ENCODE measurements around the gene DISC1.
"Not testable (repeated sequence)": the region's sequence is repeated elsewhere in the genome, so short reads cannot be mapped to it uniquely, and the experiment has no call there.

DISC1 gene

DNA sequence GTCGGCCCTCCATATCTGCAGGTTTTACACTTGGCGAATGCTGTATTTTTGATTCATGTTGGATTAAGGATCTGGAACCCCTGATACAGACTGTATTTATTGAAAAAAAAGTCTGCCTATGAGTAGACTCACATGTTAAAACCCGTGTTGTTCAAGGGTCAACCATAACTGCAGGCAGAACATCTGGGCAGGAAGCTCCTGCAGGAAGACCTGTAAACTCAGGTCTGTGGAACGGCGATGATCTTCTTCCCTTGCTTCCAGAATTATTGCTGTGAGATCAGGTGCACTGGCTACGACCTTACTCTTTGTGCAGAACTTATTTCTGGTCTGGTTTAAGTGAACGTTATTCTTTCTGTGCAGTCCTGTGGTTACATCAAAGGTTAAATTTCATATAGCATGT lies 96.6 kb downstream of the DISC1 start:
- no peak overlapping the region for H3K4me3 ChIP-seq (ENCODE audit: low read depth, low read length)
- TF ChIP-seq POLR2A (IDR thresholded peaks at IDR 0.05; ENCODE audit: extremely low read depth, insufficient read length) (no peak), MYC (IDR thresholded peaks at IDR 0.05; ENCODE audit: low read depth, low read length) (no peak)
- TF ChIP-seq, protein P1, sequence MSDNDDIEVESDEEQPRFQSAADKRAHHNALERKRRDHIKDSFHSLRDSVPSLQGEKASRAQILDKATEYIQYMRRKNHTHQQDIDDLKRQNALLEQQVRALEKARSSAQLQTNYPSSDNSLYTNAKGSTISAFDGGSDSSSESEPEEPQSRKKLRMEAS (IDR thresholded peaks at IDR 0.05; ENCODE audit: low read depth, low read length), result no peak
- TF ChIP-seq, protein P2, sequence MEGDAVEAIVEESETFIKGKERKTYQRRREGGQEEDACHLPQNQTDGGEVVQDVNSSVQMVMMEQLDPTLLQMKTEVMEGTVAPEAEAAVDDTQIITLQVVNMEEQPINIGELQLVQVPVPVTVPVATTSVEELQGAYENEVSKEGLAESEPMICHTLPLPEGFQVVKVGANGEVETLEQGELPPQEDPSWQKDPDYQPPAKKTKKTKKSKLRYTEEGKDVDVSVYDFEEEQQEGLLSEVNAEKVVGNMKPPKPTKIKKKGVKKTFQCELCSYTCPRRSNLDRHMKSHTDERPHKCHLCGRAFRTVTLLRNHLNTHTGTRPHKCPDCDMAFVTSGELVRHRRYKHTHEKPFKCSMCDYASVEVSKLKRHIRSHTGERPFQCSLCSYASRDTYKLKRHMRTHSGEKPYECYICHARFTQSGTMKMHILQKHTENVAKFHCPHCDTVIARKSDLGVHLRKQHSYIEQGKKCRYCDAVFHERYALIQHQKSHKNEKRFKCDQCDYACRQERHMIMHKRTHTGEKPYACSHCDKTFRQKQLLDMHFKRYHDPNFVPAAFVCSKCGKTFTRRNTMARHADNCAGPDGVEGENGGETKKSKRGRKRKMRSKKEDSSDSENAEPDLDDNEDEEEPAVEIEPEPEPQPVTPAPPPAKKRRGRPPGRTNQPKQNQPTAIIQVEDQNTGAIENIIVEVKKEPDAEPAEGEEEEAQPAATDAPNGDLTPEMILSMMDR (IDR thresholded peaks at IDR 0.05; ENCODE audit: low read depth, low read length), result no peak
- DNase-seq (ENCODE audit: low read depth), result no peak

DNA sequence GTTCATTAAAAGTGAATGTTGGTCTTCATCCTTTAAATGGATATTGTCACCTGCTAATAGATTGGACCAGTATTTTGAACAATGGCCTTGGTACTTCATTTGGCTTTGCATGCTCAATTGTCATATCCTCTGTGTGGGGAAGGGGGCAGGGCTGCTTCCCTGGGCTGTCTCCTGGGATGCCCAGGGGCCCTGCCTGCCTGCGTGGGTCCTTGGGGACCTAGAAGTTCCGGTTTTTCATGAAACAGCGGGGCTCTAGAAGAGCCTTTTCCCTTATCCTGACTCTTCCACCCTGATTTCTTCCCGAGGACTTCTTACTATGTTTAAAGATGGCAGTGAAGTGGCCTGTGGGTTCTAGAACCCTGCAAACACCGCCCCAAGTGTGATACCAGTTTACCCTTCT lies 97.5 kb downstream of the DISC1 start:
- H3K4me3 ChIP-seq (ENCODE audit: low read depth, low read length), result no peak overlapping the region
- DNase-seq (ENCODE audit: low read depth), result peak; percentile 84
- TF ChIP-seq, protein P1 (IDR thresholded peaks at IDR 0.05; ENCODE audit: low read depth, low read length), result no peak
- TF ChIP-seq MYC (IDR thresholded peaks at IDR 0.05; ENCODE audit: low read depth, low read length) (no peak), POLR2A (IDR thresholded peaks at IDR 0.05; ENCODE audit: extremely low read depth, insufficient read length) (no peak)
- TF ChIP-seq, protein P2 (IDR thresholded peaks at IDR 0.05; ENCODE audit: low read depth, low read length), result no peak

DNA sequence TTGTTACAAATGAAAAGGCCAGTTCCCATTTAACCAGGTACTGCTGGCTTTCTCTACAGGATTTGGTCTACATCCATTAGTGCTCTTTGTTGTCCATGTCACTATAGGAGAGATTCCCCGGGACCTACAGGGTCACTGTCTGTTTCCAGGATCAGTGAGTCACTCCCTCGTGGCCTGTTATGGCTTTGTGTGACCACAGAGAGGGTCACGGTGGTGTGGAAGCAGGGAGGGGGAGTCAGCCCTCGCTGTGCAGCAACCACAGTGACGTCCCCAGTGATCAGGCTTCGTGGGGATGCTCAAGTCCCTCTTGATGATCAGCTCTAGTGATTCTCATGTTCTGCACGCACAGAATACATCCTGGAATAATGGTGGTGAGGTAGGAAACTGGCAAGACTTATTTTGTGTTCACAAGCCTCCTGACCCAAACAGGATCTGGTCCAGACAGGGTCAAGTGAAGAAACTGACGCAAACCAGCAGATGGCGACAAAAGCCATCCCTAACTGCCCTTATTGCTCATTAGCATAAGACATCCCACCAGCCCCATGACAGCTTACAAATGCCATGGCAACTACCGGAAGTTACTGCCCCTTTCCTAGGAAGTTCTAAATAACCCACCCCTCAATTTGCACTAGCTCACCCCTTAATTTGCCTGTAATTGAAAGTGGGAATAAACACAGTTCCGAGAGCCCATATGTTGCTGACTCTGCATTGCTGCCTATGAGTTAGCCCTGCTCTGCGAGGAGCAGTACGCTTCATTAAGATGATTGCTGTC lies 98.5 kb downstream of the DISC1 start:
- no peak overlapping the region for H3K4me3 ChIP-seq (ENCODE audit: low read depth, low read length)
- DNase-seq (ENCODE audit: low read depth), result peak; percentile 83
- TF ChIP-seq, protein P2 (IDR thresholded peaks at IDR 0.05; ENCODE audit: low read depth, low read length), result peak; percentile 82
- TF ChIP-seq, protein P1 (IDR thresholded peaks at IDR 0.05; ENCODE audit: low read depth, low read length), result peak; percentile 33; the same call in 1 of the 2 replicates
- TF ChIP-seq MYC (IDR thresholded peaks at IDR 0.05; ENCODE audit: low read depth, low read length), result 0 out of 2 replicates have a peak, but pooled peaks have one; percentile 36
- TF ChIP-seq POLR2A (IDR thresholded peaks at IDR 0.05; ENCODE audit: extremely low read depth, insufficient read length), result no peak

DNA sequence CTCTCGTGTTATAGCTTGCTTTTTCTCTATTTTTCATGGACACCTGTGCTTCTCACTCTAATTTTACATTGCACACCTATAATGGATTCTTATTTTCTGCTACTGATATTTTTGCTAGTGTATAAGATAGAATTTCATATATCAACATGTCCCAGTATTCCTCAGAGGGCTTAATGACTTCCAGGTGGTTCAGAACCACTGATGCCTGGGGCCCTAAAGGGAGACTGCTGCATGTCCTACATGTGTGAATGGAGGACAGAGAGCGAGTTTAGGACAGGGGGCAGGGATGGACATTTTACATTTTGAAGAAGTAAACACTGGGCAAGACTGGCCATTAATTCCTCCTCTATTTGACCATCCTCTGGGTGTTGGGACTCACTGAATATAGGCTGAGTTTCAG lies 100.6 kb downstream of the DISC1 start:
- no peak for DNase-seq (ENCODE audit: low read depth)
- no peak overlapping the region for H3K4me3 ChIP-seq (ENCODE audit: low read depth, low read length)
- TF ChIP-seq, protein P1 (IDR thresholded peaks at IDR 0.05; ENCODE audit: low read depth, low read length), result no peak
- TF ChIP-seq MYC (IDR thresholded peaks at IDR 0.05; ENCODE audit: low read depth, low read length) (no peak), POLR2A (IDR thresholded peaks at IDR 0.05; ENCODE audit: extremely low read depth, insufficient read length) (no peak)
- TF ChIP-seq, protein P2 (IDR thresholded peaks at IDR 0.05; ENCODE audit: low read depth, low read length), result no peak

DNA sequence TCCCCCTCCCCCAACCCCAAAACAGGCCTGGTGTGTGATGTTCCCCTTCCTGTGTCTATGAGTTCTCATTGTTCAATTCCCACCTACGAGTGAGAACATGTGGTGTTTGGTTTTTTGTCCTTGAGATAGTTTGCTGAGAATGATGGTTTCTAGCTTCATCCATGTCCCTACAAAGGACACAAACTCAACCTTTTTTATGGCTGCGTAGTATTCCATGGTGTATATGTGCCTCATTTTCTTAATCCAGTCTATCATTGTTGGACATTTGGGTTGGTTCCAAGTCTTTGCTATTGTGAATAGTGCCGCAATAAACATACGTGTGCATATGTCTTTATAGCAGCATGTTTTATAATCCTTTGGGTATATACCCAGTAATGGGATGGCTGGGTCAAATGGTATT lies 102.4 kb downstream of the DISC1 start:
- not testable (repeated sequence) for H3K4me3 ChIP-seq (ENCODE audit: low read depth, low read length); DNase-seq (ENCODE audit: low read depth)

DNA sequence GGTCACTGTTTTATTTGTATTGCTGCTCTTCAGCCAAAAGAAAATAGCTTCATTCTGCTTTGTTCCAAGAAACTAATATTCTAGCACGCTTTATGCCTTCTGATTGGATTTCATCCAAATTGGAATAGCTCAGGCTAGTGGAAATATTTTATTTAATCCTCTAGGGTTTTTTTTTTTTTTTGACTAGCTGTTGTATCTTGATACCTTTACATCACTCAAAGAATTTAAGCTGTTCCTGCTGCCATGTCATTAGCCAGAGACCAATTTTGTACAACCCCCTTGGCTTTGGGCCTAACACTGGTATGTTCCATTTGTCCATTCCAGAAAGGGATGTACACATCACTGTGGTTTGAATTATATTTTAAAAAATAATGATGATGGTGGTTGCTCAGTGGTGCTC lies 103.0 kb downstream of the DISC1 start:
- H3K4me3 ChIP-seq (ENCODE audit: low read depth, low read length), result no peak overlapping the region
- TF ChIP-seq, protein P1 (IDR thresholded peaks at IDR 0.05; ENCODE audit: low read depth, low read length), result no peak
- TF ChIP-seq MYC (IDR thresholded peaks at IDR 0.05; ENCODE audit: low read depth, low read length), result no peak
- TF ChIP-seq, protein P2 (IDR thresholded peaks at IDR 0.05; ENCODE audit: low read depth, low read length), result no peak
- no peak for TF ChIP-seq POLR2A (IDR thresholded peaks at IDR 0.05; ENCODE audit: extremely low read depth, insufficient read length)
- no peak for DNase-seq (ENCODE audit: low read depth)

Measured in NB4 (cell line).